ENCODE data around the gene RNF43. TPM values are rescaled to one million over a fixed set of nuclear protein-coding genes. Genes with fewer than 3 reads are reported as not detected.

RNF43 gene
- total RNA-seq, 6 experiments from 2014 or later = 1.7 to 11.5 (median 6.0) TPM

DNA sequence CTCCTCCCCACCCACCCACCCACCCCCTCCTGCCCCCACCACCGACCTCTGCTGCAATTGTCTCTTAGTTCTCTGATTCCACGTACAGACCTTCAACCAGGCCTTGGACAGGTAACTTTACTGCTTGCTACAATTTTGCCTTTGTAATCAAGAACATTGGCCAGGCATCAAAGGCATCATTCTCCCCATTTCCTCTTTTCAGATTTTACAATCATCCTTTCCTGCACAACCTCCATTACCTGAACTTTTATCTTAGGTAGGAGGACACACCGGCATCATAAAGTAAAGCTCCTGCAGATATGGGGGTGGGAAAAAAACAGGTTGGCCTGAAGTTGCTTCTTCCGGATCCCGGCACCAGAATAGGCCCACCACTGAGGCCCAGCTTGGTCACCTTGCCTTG is 39.7 kb downstream of the RNF43 start:
- Histone ChIP-seq H3K36me3 (no peaks in the 10 kb centered on the region), H3K27me3 (no peaks in the 10 kb centered on the region), H3K9me3 (no peaks in the 10 kb centered on the region), H3K4me3 (no peak overlapping the region), H3K27ac (no peak overlapping the region), H3K4me1 (peaks cover 0 to 30% (median 17%) of the 10 kb centered on the region in 4 donors)
- intact Hi-C loops (cut with DNase I) = loop anchor here in 1 of 2 donors (10.0 kb wide), 1 partner anchor 53 kb away; the partner anchor contains the start of gene TSPOAP1
- no peak for DNase-seq
- TF ChIP-seq CTCF (IDR thresholded peaks at IDR 0.05) = no peak
- TF ChIP-seq POLR2A (IDR thresholded peaks at IDR 0.05) = no peak
- whole genome bisulfite sequencing (ENCODE audit: insufficient coverage, low coverage, low lambda C conversion rate, missing lambda C conversion rate) = 78% methylated on average over 5 of the region's 5 CpGs
- no peak for ATAC-seq

DNA sequence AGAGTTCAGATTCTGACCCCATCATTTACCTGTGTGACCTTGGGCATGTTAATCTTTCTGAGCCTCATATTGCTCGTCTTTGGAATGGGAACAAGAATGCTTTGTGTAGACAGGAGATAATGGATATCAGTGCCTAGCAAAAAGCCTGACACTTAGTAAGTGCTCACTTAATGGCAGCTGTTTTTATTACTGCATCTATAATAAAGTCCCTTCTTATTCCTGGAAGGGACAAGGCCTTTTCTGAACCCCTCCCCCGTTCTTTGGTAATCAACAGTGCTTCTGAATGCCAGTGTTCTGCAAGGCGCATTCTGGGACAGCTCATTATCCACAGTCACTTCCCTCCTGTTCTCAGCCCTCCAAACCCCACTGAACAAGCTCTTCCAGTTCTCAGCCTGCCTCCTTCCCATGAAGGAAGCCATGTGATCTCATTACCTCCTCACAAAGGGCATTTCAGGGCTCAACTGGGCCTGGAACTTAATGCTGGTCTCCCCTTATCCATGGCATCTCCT is 40.2 kb downstream of the RNF43 start:
- H3K4me1 ChIP-seq = peaks cover 0 to 25% (median 14%) of the 10 kb centered on the region in 4 donors
- no peaks in the 10 kb centered on the region for H3K36me3 ChIP-seq
- WGBS (ENCODE audit: insufficient coverage, low coverage, low lambda C conversion rate, missing lambda C conversion rate) = 65% methylated on average over 3 of the region's 3 CpGs
- no peaks in the 10 kb centered on the region for H3K9me3 ChIP-seq
- no peak overlapping the region for H3K4me3 ChIP-seq
- no peak for DNase-seq
- ATAC-seq = no peak
- H3K27me3 ChIP-seq = no peaks in the 10 kb centered on the region
- no peak overlapping the region for H3K27ac ChIP-seq
- no peak for TF ChIP-seq CTCF (IDR thresholded peaks at IDR 0.05)
- TF ChIP-seq POLR2A (IDR thresholded peaks at IDR 0.05) = no peak
- intact Hi-C loops (cut with DNase I) = loop anchor here in 1 of 2 donors (10.0 kb wide), 1 partner anchor 52 kb away; the partner anchor contains the start of gene TSPOAP1

DNA sequence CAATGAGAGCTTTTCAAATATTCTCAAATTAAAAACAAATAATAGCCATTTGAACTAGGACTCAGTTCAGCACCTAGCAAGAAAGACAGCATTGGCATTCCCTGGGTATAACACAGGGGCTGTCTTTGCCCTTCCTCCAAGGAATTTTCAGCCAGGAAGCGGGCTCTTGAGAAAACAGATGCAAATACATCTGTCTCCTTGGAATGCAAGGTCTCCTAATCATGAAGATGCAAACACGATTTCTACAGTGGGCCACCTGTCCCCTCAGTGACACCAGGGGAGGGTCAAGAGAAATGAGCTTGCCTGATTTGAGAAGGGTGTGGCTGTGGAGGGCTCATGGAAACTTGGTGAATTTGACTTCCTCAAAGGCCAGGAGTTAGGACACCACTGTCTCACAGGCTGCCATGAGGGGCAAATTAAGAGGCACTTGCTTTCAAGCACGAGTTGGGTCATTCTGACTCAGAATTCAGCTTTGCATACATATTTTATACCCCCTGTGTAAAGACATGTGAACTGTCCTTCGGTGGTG is 40.8 kb downstream of the RNF43 start:
- 87% methylated on average over 4 of the region's 4 CpGs for WGBS (ENCODE audit: insufficient coverage, low coverage, low lambda C conversion rate, missing lambda C conversion rate)
- no peak overlapping the region for H3K27ac ChIP-seq
- no peak for TF ChIP-seq POLR2A (IDR thresholded peaks at IDR 0.05)
- no peak for TF ChIP-seq CTCF (IDR thresholded peaks at IDR 0.05)

DNA sequence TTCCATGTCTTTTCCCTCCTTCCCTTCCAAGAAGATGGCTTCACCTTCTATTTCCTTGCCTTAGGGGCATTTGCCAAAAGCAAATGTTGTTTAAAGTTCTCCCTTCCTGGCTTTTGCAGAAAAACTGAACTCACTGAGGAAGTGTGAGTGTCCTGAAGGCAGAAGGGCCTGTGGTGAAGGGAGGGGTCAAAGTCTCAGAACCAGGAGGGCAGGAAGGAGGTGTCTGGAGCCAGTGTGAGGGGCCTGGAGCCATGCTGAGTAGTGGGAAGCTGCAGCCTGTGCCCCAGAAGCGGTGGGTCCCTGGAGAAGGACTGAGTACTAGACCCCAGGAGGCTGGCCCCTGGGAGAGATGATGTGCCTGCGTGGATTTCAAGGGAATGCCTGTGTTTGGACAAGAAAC is 41.5 kb downstream of the RNF43 start:
- ATAC-seq = peak in 1 of 4 donors; percentile 23
- H3K9me3 ChIP-seq = no peaks in the 10 kb centered on the region
- no CpG with 5 or more reads among the region's 2 CpGs for WGBS (ENCODE audit: insufficient coverage, low coverage, low lambda C conversion rate, missing lambda C conversion rate)
- H3K4me3 ChIP-seq = no peak overlapping the region
- H3K4me1 ChIP-seq = peaks cover 0 to 12% (median 7%) of the 10 kb centered on the region in 4 donors
- H3K27ac ChIP-seq = no peak overlapping the region
- H3K36me3 ChIP-seq = no peaks in the 10 kb centered on the region
- TF ChIP-seq POLR2A (IDR thresholded peaks at IDR 0.05) = no peak
- no peak for TF ChIP-seq CTCF (IDR thresholded peaks at IDR 0.05)
- no peaks in the 10 kb centered on the region for H3K27me3 ChIP-seq
- intact Hi-C loops (cut with DNase I) = loop anchor here in 1 of 2 donors (10.0 kb wide), 1 partner anchor 51 kb away; the partner anchor contains the start of gene TSPOAP1
- no peak for DNase-seq

More for the DNA sequence above, 40.8 kb downstream of the RNF43 start:
- intact Hi-C loops (cut with DNase I) = loop anchor here in 1 of 2 donors (10.0 kb wide), 1 partner anchor 52 kb away; the partner anchor contains the start of gene TSPOAP1
- Histone ChIP-seq H3K4me1 (peaks cover 0 to 19% (median 11%) of the 10 kb centered on the region in 4 donors), H3K27me3 (no peaks in the 10 kb centered on the region), H3K4me3 (no peak overlapping the region), H3K9me3 (no peaks in the 10 kb centered on the region), H3K36me3 (no peaks in the 10 kb centered on the region)
- DNase-seq (no peak), ATAC-seq (no peak)

All from right lobe of liver (tissue), 6 donors.